ENCODE measurements around the gene CLDN6. TPM values are rescaled to one million over a fixed set of nuclear protein-coding genes. Genes with fewer than 3 reads are reported as not detected.
A peak's percentile ranks its signal among the peaks of the same experiment; 100 is the strongest.

Gene CLDN6
- total and polyA plus RNA-seq, 9 of the 15 experiments (the other 6 are each of a cell fraction or from before 2014, with no cell fraction given), result 0.22 to 0.75 (median 0.38) TPM; not detected in 3

- intact Hi-C loops (cut with micrococcal nuclease) (loop anchor here (2.0 to 10.0 kb wide), 2 partner anchors 14 to 56 kb away; partner anchors contain the start of genes HCFC1R1, THOC6 and TNFRSF12A), in situ Hi-C loops (cut with MboI) (no loop called here)
- peaks cover 17 to 96% of the 10 kb centered on the region in 2 experiments for H3K4me1 ChIP-seq (replicated peaks in 1 of 2; ENCODE audit: control insufficient read depth in 2 of 2, insufficient read depth in 2 of 2, low read length in 2 of 2)
- no TSS peak for BruUV-seq (replicated peaks)
- H3K27ac ChIP-seq (ENCODE audit: extremely low read depth, low read depth, low read length), result peak within 1 kb of the TSS; percentile 84
- H3K36me3 ChIP-seq (ENCODE audit: control insufficient read depth, insufficient read depth, low read length), result peaks cover 35% of the 10 kb centered on the region; the same call in 2 of the 3 replicates
- ATAC-seq (peak; percentile 77), DNase-seq (ENCODE audit: extremely low read depth in 1 of 4, low spot score in 3 of 4) (peak; percentile 84 to 95 (median 90)), FAIRE-seq (no peak)
- H4K20me1 ChIP-seq (replicated peaks; ENCODE audit: control insufficient read depth, insufficient read depth, low read length), result peaks cover 25% of the 10 kb centered on the region
- H3K9me1 ChIP-seq (ENCODE audit: control insufficient read depth, insufficient read depth, low read length), result peaks cover 3% of the 10 kb centered on the region
- H3K79me2 ChIP-seq (ENCODE audit: control insufficient read depth, insufficient read depth, low read length), result peaks cover 22% of the 10 kb centered on the region
- peak within 1 kb of the TSS; percentile 78 for H3K4me2 ChIP-seq (ENCODE audit: insufficient read depth, low read length)
- no peaks in the 10 kb centered on the region for H3K9me3 ChIP-seq (replicated peaks; ENCODE audit: control insufficient read depth, insufficient read depth, low read depth, low read length)
- POLR2A ChIA-PET, result interaction anchor here (0.5 to 1.9 kb wide), 11 partner anchors 9 to 55 kb away, joined by 3 to 23 read pairs (median 4); partner anchors contain the start of genes HCFC1R1, PKMYT1 and THOC6
- H3K9ac ChIP-seq (ENCODE audit: insufficient read depth in 1 of 2, low read depth in 2 of 2, low read length in 2 of 2), result peak within 1 kb of the TSS; percentile 77 to 99
- CTCF ChIA-PET (ENCODE audit: low intra/inter-chr PET ratio), result no interaction called here
- H3K4me3 ChIP-seq, result peak within 1 kb of the TSS; percentile 96
- H3K27me3 ChIP-seq (ENCODE audit: control insufficient read depth in 2 of 2, insufficient read depth in 2 of 2, low read length in 2 of 2), result no peaks in the 10 kb centered on the region
- 1% methylated on average over 60 of the region's 98 CpGs for WGBS (ENCODE audit: insufficient coverage, low coverage, missing lambda C conversion rate)
- peak within 1 kb of the TSS; percentile 91 for H2AFZ ChIP-seq (ENCODE audit: low read depth, low read length)
- TF ChIP-seq CREB3L1 (IDR thresholded peaks at IDR 0.05; ENCODE audit: borderline replicate concordance, low read depth) (no peak; the same call in 1 of the 2 replicates), KLF13 (tag; IDR thresholded peaks at IDR 0.05; ENCODE audit: borderline replicate concordance, low read depth) (no peak), CBX8 (IDR thresholded peaks at IDR 0.05; ENCODE audit: borderline replicate concordance, extremely low read depth, low read depth, low read length, poor library complexity, severe bottlenecking) (no peak), MAFK (IDR thresholded peaks at IDR 0.05; ENCODE audit: low read length) (no peak), HMGN3 (IDR thresholded peaks at IDR 0.05; ENCODE audit: borderline replicate concordance, extremely low read depth, insufficient read length, low read depth, low read length) (peak; percentile 92), POLR2H (tag; IDR thresholded peaks at IDR 0.05; ENCODE audit: low read depth) (no peak), FOXA1 (IDR thresholded peaks at IDR 0.05; ENCODE audit: borderline replicate concordance) (no peak), ZNF23 (CRISPR knock-in tag; IDR thresholded peaks at IDR 0.05) (no peak), IRF1 (CRISPR knock-in tag; IDR thresholded peaks at IDR 0.05; ENCODE audit: borderline replicate concordance) (peak; percentile 78; the same call in 1 of the 2 replicates), NONO (IDR thresholded peaks at IDR 0.05; ENCODE audit: low read depth in 2 of 2, low read length in 1 of 2) (peak in 1 of 2 experiments; percentile 67; a peak in 2 of 4 replicates)
These were observed 49.0 kb downstream of the CLDN6 start, which contains the start of gene PAQR4 for GRCh38 chr16:2968738-2969544. Gene PAQR4, plus strand, starts transcription at chr16:2969348. Its CDS starts 327 bp downstream, at chr16:2969675.

Measured in K562 (cell line).